ENCODE data around the gene PPARG.

The PPARG gene

DNA sequence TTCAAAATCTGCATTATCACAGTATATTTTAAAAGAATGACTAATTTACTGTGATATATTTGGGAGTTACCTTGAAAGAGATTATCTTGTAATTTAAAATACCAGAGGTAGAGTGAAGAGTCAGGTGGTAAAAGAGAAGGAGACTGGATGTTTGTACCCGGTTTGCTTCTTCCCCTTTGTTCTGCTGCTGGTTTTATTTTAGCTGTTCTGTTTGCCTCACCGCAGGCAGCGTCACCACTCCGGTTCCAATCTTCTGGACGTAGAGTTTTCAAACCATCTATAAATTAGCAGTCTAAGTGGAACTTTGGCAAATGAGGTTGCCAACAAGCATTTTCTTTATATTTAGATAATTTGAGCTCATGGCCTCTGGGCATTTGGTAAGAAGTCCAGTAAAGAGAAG, 38.2 kb downstream of the PPARG start:
- Histone ChIP-seq H3K36me3 (ENCODE audit: insufficient read depth, low read length) (no peaks in the 10 kb centered on the region), H3K4me2 (ENCODE audit: insufficient read depth, low read length) (no peak overlapping the region), H3K9me3 (ENCODE audit: insufficient read depth, low read length, severe bottlenecking) (no peaks in the 10 kb centered on the region), H3K4me1 (ENCODE audit: insufficient read depth, low read length) (peaks cover 10% of the 10 kb centered on the region; the same call in 1 of the 2 replicates), H2AFZ (ENCODE audit: low read depth, low read length) (no peak overlapping the region), H3K79me2 (ENCODE audit: insufficient read depth, low read length) (no peaks in the 10 kb centered on the region), H3K27ac (ENCODE audit: low read length) (no peak overlapping the region), H3K27me3 (ENCODE audit: insufficient read depth, low read length, poor library complexity) (no peaks in the 10 kb centered on the region), H3K9ac (ENCODE audit: low read depth, low read length) (no peak overlapping the region), H4K20me1 (ENCODE audit: insufficient read depth, low read length) (no peaks in the 10 kb centered on the region), H3K4me3 (ENCODE audit: low read depth in 1 of 2, low read length in 2 of 2) (no peak overlapping the region)
- no peak for TF ChIP-seq EZH2 (IDR thresholded peaks at IDR 0.05; ENCODE audit: borderline replicate concordance, low read depth, low read length, severe bottlenecking)
- TF ChIP-seq, protein P1, sequence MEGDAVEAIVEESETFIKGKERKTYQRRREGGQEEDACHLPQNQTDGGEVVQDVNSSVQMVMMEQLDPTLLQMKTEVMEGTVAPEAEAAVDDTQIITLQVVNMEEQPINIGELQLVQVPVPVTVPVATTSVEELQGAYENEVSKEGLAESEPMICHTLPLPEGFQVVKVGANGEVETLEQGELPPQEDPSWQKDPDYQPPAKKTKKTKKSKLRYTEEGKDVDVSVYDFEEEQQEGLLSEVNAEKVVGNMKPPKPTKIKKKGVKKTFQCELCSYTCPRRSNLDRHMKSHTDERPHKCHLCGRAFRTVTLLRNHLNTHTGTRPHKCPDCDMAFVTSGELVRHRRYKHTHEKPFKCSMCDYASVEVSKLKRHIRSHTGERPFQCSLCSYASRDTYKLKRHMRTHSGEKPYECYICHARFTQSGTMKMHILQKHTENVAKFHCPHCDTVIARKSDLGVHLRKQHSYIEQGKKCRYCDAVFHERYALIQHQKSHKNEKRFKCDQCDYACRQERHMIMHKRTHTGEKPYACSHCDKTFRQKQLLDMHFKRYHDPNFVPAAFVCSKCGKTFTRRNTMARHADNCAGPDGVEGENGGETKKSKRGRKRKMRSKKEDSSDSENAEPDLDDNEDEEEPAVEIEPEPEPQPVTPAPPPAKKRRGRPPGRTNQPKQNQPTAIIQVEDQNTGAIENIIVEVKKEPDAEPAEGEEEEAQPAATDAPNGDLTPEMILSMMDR (IDR thresholded peaks at IDR 0.05; ENCODE audit: borderline replicate concordance, extremely low read depth, low read length, poor library complexity, severe bottlenecking): no peak
- ATAC-seq (ENCODE audit: insufficient read depth, low read depth): no peak
- no peak for DNase-seq

DNA sequence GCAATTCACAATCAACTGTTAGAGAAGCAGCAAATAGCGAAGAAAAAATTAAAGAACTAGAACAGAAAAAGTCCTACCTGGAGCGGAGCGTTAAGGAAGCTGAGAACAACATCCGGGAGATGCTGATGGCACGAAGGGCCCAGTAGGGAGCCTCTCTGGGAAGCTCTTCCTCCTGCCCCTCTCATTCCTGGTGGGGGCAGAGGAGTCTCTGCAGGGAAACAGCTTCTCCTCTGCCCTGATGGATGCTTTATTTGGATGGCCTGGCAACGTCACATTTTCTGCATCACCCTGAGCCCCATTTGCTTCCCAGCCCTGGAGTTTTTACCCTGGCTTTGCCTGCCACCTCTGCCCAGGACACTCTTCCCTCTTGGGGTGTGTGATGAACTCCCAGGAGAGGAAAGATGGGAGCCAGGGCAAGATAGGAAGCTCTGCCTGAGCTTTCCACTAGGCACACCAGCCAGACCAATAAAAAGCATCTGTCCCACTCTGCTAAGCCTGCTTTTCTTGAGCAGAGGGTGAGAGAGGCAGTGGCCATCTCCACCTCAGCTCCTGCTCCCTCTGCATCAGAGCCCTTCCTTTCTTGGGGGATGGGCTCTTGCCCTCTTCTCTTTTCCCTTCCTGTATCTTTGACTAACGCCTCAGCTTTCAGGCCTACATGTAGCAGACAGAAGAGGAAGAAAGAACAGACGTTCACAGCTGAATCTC, 39.4 kb downstream of the PPARG start:
- ATAC-seq (ENCODE audit: insufficient read depth, low read depth) (0 out of 3 replicates have a peak, but pooled peaks have one; percentile 19), DNase-seq (no peak)
- H3K9ac ChIP-seq (ENCODE audit: low read depth, low read length): no peak overlapping the region
- H4K20me1 ChIP-seq (ENCODE audit: insufficient read depth, low read length): no peaks in the 10 kb centered on the region
- H3K27ac ChIP-seq (ENCODE audit: low read length): no peak overlapping the region
- no peak overlapping the region for H3K4me2 ChIP-seq (ENCODE audit: insufficient read depth, low read length)
- no peaks in the 10 kb centered on the region for H3K36me3 ChIP-seq (ENCODE audit: insufficient read depth, low read length)
- H3K4me1 ChIP-seq (ENCODE audit: insufficient read depth, low read length): peaks cover 12% of the 10 kb centered on the region; the same call in 1 of the 2 replicates
- H3K9me3 ChIP-seq (ENCODE audit: insufficient read depth, low read length, severe bottlenecking): no peaks in the 10 kb centered on the region
- no peak for TF ChIP-seq EZH2 (IDR thresholded peaks at IDR 0.05; ENCODE audit: borderline replicate concordance, low read depth, low read length, severe bottlenecking)
- TF ChIP-seq, protein P1 (IDR thresholded peaks at IDR 0.05; ENCODE audit: borderline replicate concordance, extremely low read depth, low read length, poor library complexity, severe bottlenecking): no peak
- no peaks in the 10 kb centered on the region for H3K79me2 ChIP-seq (ENCODE audit: insufficient read depth, low read length)
- H3K4me3 ChIP-seq (ENCODE audit: low read depth in 1 of 2, low read length in 2 of 2): no peak overlapping the region
- peak overlapping the region; percentile 22; the same call in 1 of the 2 replicates for H2AFZ ChIP-seq (ENCODE audit: low read depth, low read length)
- no peaks in the 10 kb centered on the region for H3K27me3 ChIP-seq (ENCODE audit: insufficient read depth, low read length, poor library complexity)

DNA sequence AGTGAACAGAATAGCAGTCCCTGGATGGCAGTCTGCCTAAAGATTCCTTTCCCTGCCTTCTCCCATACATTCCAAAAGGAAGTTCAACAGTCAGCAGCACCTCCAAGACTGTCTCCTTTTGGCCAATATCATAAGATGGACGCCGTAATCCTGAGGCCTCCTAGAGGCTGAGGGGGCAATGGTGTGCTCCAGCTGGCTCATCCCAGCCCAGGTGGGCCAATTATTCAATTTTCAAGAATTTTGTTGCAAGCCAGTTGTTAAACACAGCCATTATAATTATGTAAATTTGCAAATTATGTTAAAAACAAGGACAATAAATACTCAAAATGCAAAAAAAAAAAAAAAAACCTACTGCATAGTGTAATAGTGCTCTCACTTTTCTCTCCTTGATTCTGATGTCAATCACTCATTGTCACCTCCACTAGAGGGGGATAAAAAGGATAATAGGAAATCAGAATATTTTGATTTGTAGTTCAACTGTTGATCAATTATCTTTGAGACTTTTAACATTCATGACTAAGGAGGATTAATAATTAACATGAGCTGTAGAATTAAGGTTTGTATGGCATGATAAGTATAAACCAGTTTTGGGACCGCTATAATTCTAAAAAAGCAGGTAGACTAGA, 40.1 kb downstream of the PPARG start:
- ATAC-seq (ENCODE audit: insufficient read depth, low read depth): peak; percentile 33; the same call in 1 of the 3 replicates

More for the DNA sequence above, 40.1 kb downstream of the PPARG start:
- H4K20me1 ChIP-seq (ENCODE audit: insufficient read depth, low read length): no peaks in the 10 kb centered on the region
- no peak overlapping the region for H3K27ac ChIP-seq (ENCODE audit: low read length)
- no peak overlapping the region for H3K9ac ChIP-seq (ENCODE audit: low read depth, low read length)
- H3K4me1 ChIP-seq (ENCODE audit: insufficient read depth, low read length): peaks cover 16% of the 10 kb centered on the region; the same call in 1 of the 2 replicates
- peak overlapping the region; percentile 21; the same call in 1 of the 2 replicates for H2AFZ ChIP-seq (ENCODE audit: low read depth, low read length)
- no peak overlapping the region for H3K4me2 ChIP-seq (ENCODE audit: insufficient read depth, low read length)
- no peak for DNase-seq
- H3K27me3 ChIP-seq (ENCODE audit: insufficient read depth, low read length, poor library complexity): no peaks in the 10 kb centered on the region
- H3K79me2 ChIP-seq (ENCODE audit: insufficient read depth, low read length): no peaks in the 10 kb centered on the region
- TF ChIP-seq EZH2 (IDR thresholded peaks at IDR 0.05; ENCODE audit: borderline replicate concordance, low read depth, low read length, severe bottlenecking): no peak
- TF ChIP-seq, protein P1 (IDR thresholded peaks at IDR 0.05; ENCODE audit: borderline replicate concordance, extremely low read depth, low read length, poor library complexity, severe bottlenecking): peak; percentile 46
- no peak overlapping the region for H3K4me3 ChIP-seq (ENCODE audit: low read depth in 1 of 2, low read length in 2 of 2)
- H3K36me3 ChIP-seq (ENCODE audit: insufficient read depth, low read length): no peaks in the 10 kb centered on the region
- no peaks in the 10 kb centered on the region for H3K9me3 ChIP-seq (ENCODE audit: insufficient read depth, low read length, severe bottlenecking)
